Keratinocyte (primary cell): ENCODE results near the gene WDR33. TPM values are rescaled to one million over a fixed set of nuclear protein-coding genes. Genes with fewer than 3 reads are reported as not detected.

Experiments
- DNase-seq: peaks from one replicate; pipeline ENCODE4 v3.0.0-alpha.2; 2011; ENCODE audit warnings: low read depth, missing footprints, low spot score
- FAIRE-seq: peaks from 2 replicates; lab custom pipeline; 2011; peaks lifted over from hg19 to GRCh38; lab: Jason Lieb, UNC
- H2AFZ ChIP-seq: 2 replicates; pipeline ENCODE4 v1.6.0; 2012; ENCODE audit warnings: low read length, control low read depth, inconsistent platforms; ENCODE audit not compliant: control insufficient read depth
- H3K27ac ChIP-seq: 2 replicates; pipeline ENCODE4 v1.5.1; 2011; ENCODE audit warnings: low read length; ENCODE audit not compliant: control insufficient read depth, insufficient read depth
- H3K27me3 ChIP-seq: 3 replicates; pipeline ENCODE4 v1.6.0; 2011; ENCODE audit warnings: low read length; ENCODE audit not compliant: control insufficient read depth, insufficient read depth; ENCODE audit errors: extremely low read depth
- H3K36me3 ChIP-seq, 2 experiments: 2 replicates in 1 of 2; 3 replicates in 1 of 2; pipeline ENCODE4 v1.5.1; 2011; ENCODE audit warnings: low read length in 2 of 2, mild to moderate bottlenecking in 1 of 2; ENCODE audit not compliant: control insufficient read depth in 2 of 2, insufficient read depth in 2 of 2; ENCODE audit errors: extremely low read depth in 1 of 2
- H3K4me1 ChIP-seq: 3 replicates; pipeline ENCODE4 v1.5.1; 2011; ENCODE audit warnings: low read length; ENCODE audit not compliant: control insufficient read depth, insufficient read depth; ENCODE audit errors: extremely low read depth
- H3K4me2 ChIP-seq: 3 replicates; pipeline ENCODE4 v1.6.0; 2011; ENCODE audit warnings: low read depth, low read length; ENCODE audit not compliant: control insufficient read depth, insufficient read depth; ENCODE audit errors: extremely low read depth
- H3K4me3 ChIP-seq, 3 experiments: fragments of 200-600 bp in 1 of 3; sonication (generic) in 1 of 3; 2 replicates in 2 of 3; 3 replicates in 1 of 3; pipeline ENCODE4 v1.5.1; 2011 to 2016; ENCODE audit warnings: low read length in 3 of 3, mild to moderate bottlenecking in 3 of 3, control low read depth in 2 of 3, inconsistent platforms in 1 of 3, low read depth in 1 of 3, mixed read lengths in 1 of 3, mixed run types in 1 of 3, moderate library complexity in 1 of 3; ENCODE audit not compliant: control insufficient read depth in 2 of 3, insufficient read depth in 2 of 3; ENCODE audit errors: extremely low read depth in 1 of 3
- H3K79me2 ChIP-seq: 2 replicates; pipeline ENCODE4 v1.6.0; 2012; ENCODE audit warnings: low read length; ENCODE audit not compliant: control insufficient read depth, insufficient read depth
- H3K9ac ChIP-seq: 3 replicates; pipeline ENCODE4 v1.6.0; 2011; ENCODE audit warnings: low read length; ENCODE audit not compliant: control insufficient read depth, insufficient read depth; ENCODE audit errors: extremely low read depth
- H3K9me1 ChIP-seq: 3 replicates; pipeline ENCODE4 v1.6.0; 2011; ENCODE audit warnings: low read length; ENCODE audit not compliant: control insufficient read depth, insufficient read depth; ENCODE audit errors: extremely low read depth
- H3K9me3 ChIP-seq: 2 replicates; pipeline ENCODE4 v1.5.1; 2012; ENCODE audit warnings: low read depth, low read length; ENCODE audit not compliant: control insufficient read depth
- H4K20me1 ChIP-seq: 3 replicates; pipeline ENCODE4 v1.6.0; 2011; ENCODE audit warnings: low read length; ENCODE audit not compliant: control insufficient read depth, insufficient read depth; ENCODE audit errors: extremely low read depth
- EZH2 ChIP-seq: IDR thresholded peaks from one replicate; pipeline ENCODE4 v1.6.1; 2012; ENCODE audit warnings: inconsistent platforms, mild to moderate bottlenecking, low read length, moderate library complexity
- dilution Hi-C: fragments of 300-500 bp; cut with MboI; formaldehyde crosslinking; loops from one replicate; pipeline ENCODE4 v1.7.0; 2020; ENCODE audit warnings: low sequenced_read_pairs; ENCODE audit not compliant: extremely low pct_ligation_motif_present
- polyA plus RNA-seq, 5 experiments: library from polyadenylated mRNA; depleted of rRNA in 3 of 5; stranded (reverse) in 3 of 5; stranded (forward) in 1 of 5; unstranded in 1 of 5; fragments of >200 nt; gene quantifications; 1 replicate in 1 of 5; 2 replicates in 3 of 5; 3 replicates in 1 of 5; pipeline versions ENCODE4 v1.2.1 to v1.2.3, GENCODE V29; 2011 to 2012; ENCODE audit warnings: missing spikeins in 2 of 5, low read depth in 1 of 5, low replicate concordance in 1 of 5
- TF ChIP-seq, protein P1 (sequence below), 3 experiments: IDR thresholded peaks in 1 of 3; conservative IDR thresholded peaks in 1 of 3; optimal IDR thresholded peaks in 1 of 3; 2 replicates in 2 of 3; 3 replicates in 1 of 3; pipeline versions ENCODE3 to v1.5.1; 2011; ENCODE audit warnings: low read length in 3 of 3, mild to moderate bottlenecking in 3 of 3, moderate library complexity in 2 of 3, control low read depth in 1 of 3, inconsistent platforms in 1 of 3; ENCODE audit not compliant: insufficient read depth in 2 of 3; ENCODE audit errors: extremely low read depth in 1 of 3

WDR33 gene
- polyA plus RNA-seq, 1 donor (not counting 4 experiments of a cell fraction or from before 2014, with no cell fraction given), result 44.5 TPM

DNA sequence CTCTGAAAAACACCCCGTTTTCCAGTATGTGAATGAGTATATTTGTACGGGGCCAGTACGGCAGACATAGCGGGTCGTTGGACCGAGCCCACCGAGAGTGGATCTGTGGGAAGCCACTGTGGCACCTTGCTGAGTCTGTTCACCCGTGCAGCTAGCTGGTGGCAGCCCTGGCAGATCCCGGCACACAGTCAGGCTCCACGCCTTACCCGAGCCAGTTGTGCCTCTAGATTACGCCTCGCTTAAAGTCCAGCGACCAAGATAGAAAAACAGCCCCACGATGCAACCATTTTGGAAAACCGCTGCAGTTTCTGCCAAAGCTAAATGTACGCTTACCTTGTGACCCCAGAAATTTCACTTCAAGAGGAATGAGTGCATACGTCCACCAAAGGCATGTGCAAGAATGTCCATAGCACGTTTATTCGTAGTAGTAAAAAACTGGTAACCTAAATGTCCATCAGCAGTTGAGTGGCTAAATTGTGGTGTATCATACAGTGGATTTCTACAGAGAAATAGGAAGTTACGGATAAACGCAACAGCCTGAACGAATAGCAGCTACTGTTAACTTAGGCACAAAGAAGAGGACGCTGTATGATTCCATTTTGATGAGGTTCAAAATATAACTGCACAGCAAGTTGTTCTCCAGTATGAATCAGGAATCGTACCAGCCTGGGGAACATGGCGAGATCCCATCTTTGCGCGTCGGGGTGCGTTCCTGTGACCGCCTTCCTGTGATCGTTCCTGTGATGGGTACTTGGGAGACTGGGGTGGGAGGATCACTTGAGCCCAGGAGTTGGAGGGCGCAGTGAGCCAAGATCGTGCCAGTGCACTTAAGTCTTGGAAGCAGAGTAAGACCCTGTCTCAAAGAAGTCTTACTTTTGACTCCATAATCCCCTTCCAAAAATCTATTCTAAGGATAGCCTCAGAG, 688 bp upstream of the WDR33 start:
- no peaks in the 10 kb centered on the region for H3K9me1 ChIP-seq
- H3K4me1 ChIP-seq, result peaks cover 22% of the 10 kb centered on the region
- FAIRE-seq (no peak), DNase-seq (no peak)
- H3K4me3 ChIP-seq, result peak overlapping the region; percentile 89 to 100 (median 92)
- H3K79me2 ChIP-seq, result peaks cover 43% of the 10 kb centered on the region
- H4K20me1 ChIP-seq, result peaks cover 13% of the 10 kb centered on the region
- H2AFZ ChIP-seq, result peak overlapping the region; percentile 85
- dilution Hi-C loops, result no loop called here
- H3K9me3 ChIP-seq, result no peaks in the 10 kb centered on the region
- peak overlapping the region; percentile 87 for H3K4me2 ChIP-seq
- no peaks in the 10 kb centered on the region for H3K27me3 ChIP-seq
- H3K9ac ChIP-seq, result peak overlapping the region; percentile 99
- H3K27ac ChIP-seq, result peak overlapping the region; percentile 92
- TF ChIP-seq, protein P1, sequence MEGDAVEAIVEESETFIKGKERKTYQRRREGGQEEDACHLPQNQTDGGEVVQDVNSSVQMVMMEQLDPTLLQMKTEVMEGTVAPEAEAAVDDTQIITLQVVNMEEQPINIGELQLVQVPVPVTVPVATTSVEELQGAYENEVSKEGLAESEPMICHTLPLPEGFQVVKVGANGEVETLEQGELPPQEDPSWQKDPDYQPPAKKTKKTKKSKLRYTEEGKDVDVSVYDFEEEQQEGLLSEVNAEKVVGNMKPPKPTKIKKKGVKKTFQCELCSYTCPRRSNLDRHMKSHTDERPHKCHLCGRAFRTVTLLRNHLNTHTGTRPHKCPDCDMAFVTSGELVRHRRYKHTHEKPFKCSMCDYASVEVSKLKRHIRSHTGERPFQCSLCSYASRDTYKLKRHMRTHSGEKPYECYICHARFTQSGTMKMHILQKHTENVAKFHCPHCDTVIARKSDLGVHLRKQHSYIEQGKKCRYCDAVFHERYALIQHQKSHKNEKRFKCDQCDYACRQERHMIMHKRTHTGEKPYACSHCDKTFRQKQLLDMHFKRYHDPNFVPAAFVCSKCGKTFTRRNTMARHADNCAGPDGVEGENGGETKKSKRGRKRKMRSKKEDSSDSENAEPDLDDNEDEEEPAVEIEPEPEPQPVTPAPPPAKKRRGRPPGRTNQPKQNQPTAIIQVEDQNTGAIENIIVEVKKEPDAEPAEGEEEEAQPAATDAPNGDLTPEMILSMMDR (optimal IDR thresholded peaks at IDR 0.05 in 1 of 3, IDR thresholded peaks at IDR 0.05 in 1 of 3, conservative IDR thresholded peaks at IDR 0.05 in 1 of 3; ENCODE audit: extremely low read depth in 1 of 3, insufficient read depth in 2 of 3, low read length in 3 of 3), result no peak
- no peak for TF ChIP-seq EZH2
- no peaks in the 10 kb centered on the region for H3K36me3 ChIP-seq

DNA sequence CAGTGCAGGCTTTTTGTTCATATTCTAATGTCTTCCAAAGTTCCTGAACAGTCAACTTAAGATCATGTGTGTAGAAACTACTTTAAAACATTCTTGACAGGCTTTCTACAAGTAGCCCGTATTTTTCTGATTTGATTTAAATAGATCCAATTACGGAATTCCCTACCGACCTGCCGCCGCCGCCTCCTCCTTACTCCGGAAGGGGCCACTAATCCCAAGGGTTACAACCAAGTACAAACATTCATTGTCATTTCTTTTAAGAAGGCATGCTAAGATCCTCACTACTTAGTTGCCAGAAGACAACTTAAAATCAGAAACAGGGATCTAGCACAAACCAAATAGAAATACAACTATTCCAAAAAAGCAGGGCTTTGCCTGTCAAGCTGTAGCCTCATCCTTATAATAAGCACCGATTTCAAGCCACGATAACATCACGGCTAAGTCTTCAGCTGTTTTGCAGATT, 784 bp downstream of the WDR33 start:
- FAIRE-seq, result no peak
- H3K4me1 ChIP-seq, result peaks cover 22% of the 10 kb centered on the region
- peak overlapping the region; percentile 89 to 100 (median 92) for H3K4me3 ChIP-seq
- H3K27me3 ChIP-seq, result no peaks in the 10 kb centered on the region
- TF ChIP-seq EZH2, result no peak
- TF ChIP-seq, protein P1 (optimal IDR thresholded peaks at IDR 0.05 in 1 of 3, IDR thresholded peaks at IDR 0.05 in 1 of 3, conservative IDR thresholded peaks at IDR 0.05 in 1 of 3; ENCODE audit: extremely low read depth in 1 of 3, insufficient read depth in 2 of 3, low read length in 3 of 3), result no peak
- dilution Hi-C loops, result no loop called here
- peak overlapping the region; percentile 92 for H3K27ac ChIP-seq
- no peaks in the 10 kb centered on the region for H3K36me3 ChIP-seq
- no peaks in the 10 kb centered on the region for H3K9me3 ChIP-seq
- H3K4me2 ChIP-seq, result peak overlapping the region; percentile 82
- peak overlapping the region; percentile 99 for H3K9ac ChIP-seq
- peaks cover 16% of the 10 kb centered on the region for H4K20me1 ChIP-seq
- H2AFZ ChIP-seq, result peak overlapping the region; percentile 85
- DNase-seq, result no peak
- H3K79me2 ChIP-seq, result peaks cover 57% of the 10 kb centered on the region
- H3K9me1 ChIP-seq, result no peaks in the 10 kb centered on the region
